ENCODE results near the gene CPSF7. TPM values are rescaled to one million over a fixed set of nuclear protein-coding genes. Genes with fewer than 3 reads are reported as not detected.

CPSF7 gene
- total and polyA plus RNA-seq, 9 donors, result 33.3 to 109 (median 83.4) TPM

DNA sequence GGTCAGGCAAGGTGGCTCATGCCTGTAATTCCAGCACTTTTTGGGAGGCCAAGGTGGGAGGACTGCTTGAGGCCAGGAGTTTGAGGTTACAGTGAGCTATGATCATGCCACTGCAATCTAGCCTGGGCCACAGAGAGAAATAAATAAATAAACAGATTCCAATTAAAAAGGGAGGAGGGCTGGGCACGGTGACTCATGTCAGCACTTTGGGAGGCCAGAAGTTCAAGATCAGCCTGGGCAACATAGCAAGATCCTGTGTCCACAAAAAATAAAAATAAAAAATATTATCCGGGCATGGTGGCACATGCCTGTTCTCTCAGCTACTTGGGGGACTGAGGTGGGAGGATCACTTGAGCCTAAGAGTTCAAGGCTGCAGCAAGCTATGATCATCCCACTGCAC lies 75.6 kb downstream of the CPSF7 start:
- Histone ChIP-seq H3K27me3 (no peaks in the 10 kb centered on the region), H3K9me3 (no peaks in the 10 kb centered on the region), H3K4me1 (ENCODE audit: insufficient read depth) (peaks cover 2% of the 10 kb centered on the region), H3K27ac (no peak overlapping the region), H3K4me3 (no peak overlapping the region), H3K36me3 (no peaks in the 10 kb centered on the region)
- 72 to 77% (median 73%) methylated on average over 2 of the region's 2 CpGs for whole genome bisulfite sequencing, 3 donors
- DNase-seq, result no peak
- intact Hi-C loops (cut with DNase I), result no loop called here
- TF ChIP-seq, protein P1, sequence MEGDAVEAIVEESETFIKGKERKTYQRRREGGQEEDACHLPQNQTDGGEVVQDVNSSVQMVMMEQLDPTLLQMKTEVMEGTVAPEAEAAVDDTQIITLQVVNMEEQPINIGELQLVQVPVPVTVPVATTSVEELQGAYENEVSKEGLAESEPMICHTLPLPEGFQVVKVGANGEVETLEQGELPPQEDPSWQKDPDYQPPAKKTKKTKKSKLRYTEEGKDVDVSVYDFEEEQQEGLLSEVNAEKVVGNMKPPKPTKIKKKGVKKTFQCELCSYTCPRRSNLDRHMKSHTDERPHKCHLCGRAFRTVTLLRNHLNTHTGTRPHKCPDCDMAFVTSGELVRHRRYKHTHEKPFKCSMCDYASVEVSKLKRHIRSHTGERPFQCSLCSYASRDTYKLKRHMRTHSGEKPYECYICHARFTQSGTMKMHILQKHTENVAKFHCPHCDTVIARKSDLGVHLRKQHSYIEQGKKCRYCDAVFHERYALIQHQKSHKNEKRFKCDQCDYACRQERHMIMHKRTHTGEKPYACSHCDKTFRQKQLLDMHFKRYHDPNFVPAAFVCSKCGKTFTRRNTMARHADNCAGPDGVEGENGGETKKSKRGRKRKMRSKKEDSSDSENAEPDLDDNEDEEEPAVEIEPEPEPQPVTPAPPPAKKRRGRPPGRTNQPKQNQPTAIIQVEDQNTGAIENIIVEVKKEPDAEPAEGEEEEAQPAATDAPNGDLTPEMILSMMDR (IDR thresholded peaks at IDR 0.05), result no peak
- TF ChIP-seq POLR2A (IDR thresholded peaks at IDR 0.05), result no peak
- TF ChIP-seq EP300 (IDR thresholded peaks at IDR 0.05), result no peak

DNA sequence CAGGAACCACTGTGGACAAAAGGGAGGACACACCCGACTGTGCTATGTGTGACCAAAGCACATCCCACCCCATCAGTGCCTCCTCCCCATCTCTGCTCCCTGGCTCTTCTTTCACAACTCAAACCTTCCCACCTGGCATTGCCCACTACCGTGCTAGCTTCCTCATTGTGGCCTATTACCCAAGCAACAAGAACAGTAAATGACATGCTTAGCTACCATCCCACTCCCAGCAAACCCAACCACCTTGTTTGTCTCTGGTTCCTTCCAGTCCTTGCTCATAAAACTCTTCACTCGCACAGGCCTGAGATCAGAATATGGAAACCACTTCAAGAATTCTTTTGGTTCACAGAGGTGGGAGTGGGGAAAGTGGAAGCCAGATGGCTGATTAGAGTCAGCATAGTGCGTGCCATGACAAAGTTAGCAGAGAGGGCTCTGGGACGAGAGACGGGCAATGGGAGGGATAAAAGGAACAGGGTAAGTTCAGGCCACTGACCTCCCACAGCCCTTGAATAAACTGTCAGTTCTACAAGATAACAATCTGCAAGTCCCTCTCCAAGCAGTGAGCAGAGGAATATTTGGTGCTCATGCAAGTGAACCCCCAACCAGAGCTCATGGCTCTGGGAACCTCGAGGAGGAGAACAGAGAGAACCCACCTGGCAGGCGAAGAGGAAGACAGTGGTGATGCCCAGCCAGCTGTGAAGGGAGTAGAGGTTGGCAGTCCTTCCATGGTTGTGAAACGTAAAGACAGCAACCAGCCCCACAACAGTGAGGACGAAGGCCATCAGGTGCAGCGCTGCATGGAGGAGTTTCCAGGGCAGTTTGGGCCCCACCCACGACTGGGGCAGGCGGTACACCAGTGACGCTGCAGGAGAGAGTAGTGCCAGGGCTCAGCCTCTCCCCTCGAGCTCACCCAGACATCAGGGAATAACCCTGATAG lies 76.4 kb downstream of the CPSF7 start:
- H3K36me3 ChIP-seq, result no peaks in the 10 kb centered on the region
- TF ChIP-seq, protein P1 (IDR thresholded peaks at IDR 0.05), result no peak
- TF ChIP-seq POLR2A (IDR thresholded peaks at IDR 0.05) (no peak), EP300 (IDR thresholded peaks at IDR 0.05) (no peak)
- H3K27ac ChIP-seq, result no peak overlapping the region
- 83 to 84% (median 84%) methylated on average over 15 of the region's 15 CpGs for WGBS, 3 donors
- intact Hi-C loops (cut with DNase I), result no loop called here
- no peaks in the 10 kb centered on the region for H3K9me3 ChIP-seq
- no peak for DNase-seq
- no peak overlapping the region for H3K4me3 ChIP-seq
- no peaks in the 10 kb centered on the region for H3K27me3 ChIP-seq
- peaks cover 2% of the 10 kb centered on the region for H3K4me1 ChIP-seq (ENCODE audit: insufficient read depth)

Small RNA genes within 50 kb of the gene (small RNA-seq; reads per million reads assigned to genes)
- gene RN7SL23P, result not detected

Other genes starting within 250 kb of the CPSF7 start
- 1 to 10 TPM in 3 of 7 donors, under 1 TPM in 2, not detected in 2; 0.38 to 4.3 (median 1.0) TPM for gene PGA3, start 226.5 kb downstream of the CPSF7 start, total RNA-seq
- gene PGA3, start 226.5 kb downstream of the CPSF7 start, polyA plus RNA-seq, result 1 to 10 TPM in 1 of 2 donors, under 1 TPM in 1; 0.43 to 1.5 TPM
- gene PGA4, start 207.6 kb downstream of the CPSF7 start, total RNA-seq, result 1 to 10 TPM in 3 of 7 donors, under 1 TPM in 1, not detected in 3; 0.45 to 9.3 (median 1.4) TPM
- 1 to 10 TPM in 1 of 2 donors, under 1 TPM in 1; 0.87 to 1.7 TPM for gene PGA4, start 207.6 kb downstream of the CPSF7 start, polyA plus RNA-seq
- gene PGA5, start 188.8 kb downstream of the CPSF7 start, total RNA-seq, result 1 to 10 TPM in 1 of 7 donors, under 1 TPM in 2, not detected in 4; 0.69 to 1.7 (median 0.94) TPM
- 1 to 10 TPM in 1 of 2 donors, under 1 TPM in 1; 0.27 to 1.1 TPM for gene PGA5, start 188.8 kb downstream of the CPSF7 start, polyA plus RNA-seq
- gene VWCE, start 134.7 kb downstream of the CPSF7 start, total RNA-seq, result 10 to 100 TPM in 6 of 7 donors, 1 to 10 TPM in 1; 9.4 to 39.9 (median 17.2) TPM
- 1 to 10 TPM; 1.9 to 6.9 TPM for gene VWCE, start 134.7 kb downstream of the CPSF7 start, polyA plus RNA-seq
- gene DDB1, start 96.9 kb downstream of the CPSF7 start, total RNA-seq, result 100 to 1,000 TPM; 117 to 264 (median 217) TPM
- 100 to 1,000 TPM; 137 to 270 TPM for gene DDB1, start 96.9 kb downstream of the CPSF7 start, polyA plus RNA-seq
- gene TKFC, start 96.7 kb downstream of the CPSF7 start, total RNA-seq, result 10 to 100 TPM; 19.0 to 41.4 (median 36.3) TPM
- gene TKFC, start 96.7 kb downstream of the CPSF7 start, polyA plus RNA-seq, result 10 to 100 TPM; 22.6 to 27.0 TPM
- gene CYB561A3, start 68.1 kb downstream of the CPSF7 start, total RNA-seq, result 10 to 100 TPM; 24.1 to 58.3 (median 44.1) TPM
- 10 to 100 TPM; 33.4 to 45.7 TPM for gene CYB561A3, start 68.1 kb downstream of the CPSF7 start, polyA plus RNA-seq
- 100 to 1,000 TPM in 1 of 7 donors, 10 to 100 TPM in 6; 21.5 to 102 (median 53.4) TPM for gene TMEM138, start 67.6 kb downstream of the CPSF7 start, total RNA-seq
- 100 to 1,000 TPM in 1 of 2 donors, 10 to 100 TPM in 1; 33.7 to 115 TPM for gene TMEM138, start 67.6 kb downstream of the CPSF7 start, polyA plus RNA-seq
- gene TMEM216, start 37.4 kb downstream of the CPSF7 start, total RNA-seq, result 10 to 100 TPM; 20.2 to 32.6 (median 24.2) TPM
- 10 to 100 TPM; 29.1 to 34.6 TPM for gene TMEM216, start 37.4 kb downstream of the CPSF7 start, polyA plus RNA-seq
- gene SDHAF2, start 149 bp upstream of the CPSF7 start, total RNA-seq, result 10 to 100 TPM; 31.9 to 91.1 (median 37.5) TPM
- 10 to 100 TPM; 40.8 to 43.5 TPM for gene SDHAF2, start 149 bp upstream of the CPSF7 start, polyA plus RNA-seq
- gene LRRC10B, start 78.8 kb upstream of the CPSF7 start, total RNA-seq, result 10 to 100 TPM in 1 of 7 donors, 1 to 10 TPM in 3, under 1 TPM in 3; 0.45 to 23.0 (median 1.4) TPM
- 1 to 10 TPM in 1 of 2 donors, under 1 TPM in 1; 0.48 to 1.7 TPM for gene LRRC10B, start 78.8 kb upstream of the CPSF7 start, polyA plus RNA-seq
- gene SYT7, start 151.1 kb upstream of the CPSF7 start, total RNA-seq, result 1 to 10 TPM in 5 of 7 donors, under 1 TPM in 2; 0.24 to 4.6 (median 1.5) TPM
- gene SYT7, start 151.1 kb upstream of the CPSF7 start, polyA plus RNA-seq, result 1 to 10 TPM; 1.7 to 4.9 TPM